Activated CD4-positive, alpha-beta T cell treated with anti-CD3 and anti-CD28 coated beads, Interleukin-2, Interleukin-6, amounts not matched to agents 100 ng/mL and 50 ng/mL, durations not matched to agents 16 hours and 8 hours (primary cell): ENCODE data around the gene MAP4K3.
"Not testable (repeated sequence)": the region's sequence is repeated elsewhere in the genome, so short reads cannot be mapped to it uniquely, and the experiment has no call there.

Source experiments
- DNase-seq: peaks from one replicate; pipeline ENCODE4 v3.0.0-alpha.2; 2020

Gene MAP4K3

GRCh38 chr2:39300044-39300978 lies 136.8 kb downstream of the MAP4K3 start:
- no peak for DNase-seq

DNA sequence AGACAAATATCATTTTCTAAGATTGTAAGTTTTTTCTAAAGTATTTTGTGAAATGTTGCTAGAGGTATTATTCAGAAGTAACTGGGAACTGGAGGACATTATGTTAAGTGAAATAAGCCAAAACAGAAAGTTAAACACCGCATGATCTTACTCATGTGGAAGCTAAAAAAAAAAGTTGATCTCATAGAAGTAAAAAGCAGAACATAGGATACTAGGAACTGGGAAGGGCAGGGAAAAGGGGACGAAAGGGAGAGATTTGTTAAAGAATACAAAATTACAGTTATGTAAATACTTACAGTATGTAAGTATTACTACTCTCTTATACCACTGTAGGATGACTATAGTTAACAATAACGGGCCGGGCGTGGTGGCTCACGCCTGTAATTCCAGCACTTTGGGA lies 146.7 kb downstream of the MAP4K3 start:
- no peak for DNase-seq

- DNase-seq = no peak
Observed at GRCh38 chr2:39289609-39290008, 147.5 kb downstream of the MAP4K3 start.

DNA sequence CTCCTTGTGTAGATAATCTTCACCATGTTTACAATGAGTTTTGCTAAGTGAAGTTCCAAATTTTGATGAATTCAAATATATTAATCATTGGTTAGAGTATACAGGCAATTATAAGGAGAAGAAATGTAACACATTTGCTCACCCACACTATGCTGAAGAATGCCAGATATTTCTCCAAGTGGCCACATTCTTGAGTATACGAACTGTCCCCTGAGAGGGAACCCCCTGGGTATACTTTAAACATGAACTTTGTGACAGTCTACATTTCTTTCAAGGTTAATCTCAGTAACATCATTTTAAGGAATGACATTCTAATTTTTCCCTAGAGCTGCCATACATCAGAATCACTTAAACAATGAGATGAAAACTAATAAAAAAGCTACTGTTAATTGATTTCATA lies 153.5 kb downstream of the MAP4K3 start:
- DNase-seq = no peak

GRCh38 chr2:39281391-39281790 lies 155.7 kb downstream of the MAP4K3 start:
- DNase-seq = no peak

- DNase-seq = no peak
Observed at GRCh38 chr2:39275016-39275415, 162.1 kb downstream of the MAP4K3 start.

GRCh38 chr2:39269941-39270340 lies 167.1 kb downstream of the MAP4K3 start:
- DNase-seq = no peak

DNA sequence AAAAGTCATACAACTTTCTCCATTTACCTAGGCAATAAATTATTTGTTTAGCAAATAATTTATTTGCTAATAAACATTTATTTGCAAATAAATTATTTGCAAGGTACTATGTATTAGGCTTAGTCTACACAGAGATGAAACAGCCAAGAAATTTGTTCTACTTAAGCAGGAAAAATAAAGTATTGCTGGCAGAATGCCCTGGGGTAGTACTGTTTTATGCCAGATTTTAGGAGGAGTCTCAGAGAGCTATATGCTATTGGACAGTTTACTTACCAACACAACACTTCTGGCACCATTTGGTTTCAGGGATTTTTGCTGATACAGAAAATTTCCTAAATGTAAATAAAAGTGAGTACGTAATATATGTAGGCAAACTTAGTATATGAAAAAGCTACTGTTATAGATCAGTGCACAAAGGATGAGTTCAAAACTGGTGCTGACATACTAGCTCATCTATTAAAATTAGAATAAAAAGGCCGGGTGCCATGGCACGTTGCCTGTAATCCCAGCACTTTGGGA lies 170.1 kb downstream of the MAP4K3 start:
- DNase-seq = no peak

DNA sequence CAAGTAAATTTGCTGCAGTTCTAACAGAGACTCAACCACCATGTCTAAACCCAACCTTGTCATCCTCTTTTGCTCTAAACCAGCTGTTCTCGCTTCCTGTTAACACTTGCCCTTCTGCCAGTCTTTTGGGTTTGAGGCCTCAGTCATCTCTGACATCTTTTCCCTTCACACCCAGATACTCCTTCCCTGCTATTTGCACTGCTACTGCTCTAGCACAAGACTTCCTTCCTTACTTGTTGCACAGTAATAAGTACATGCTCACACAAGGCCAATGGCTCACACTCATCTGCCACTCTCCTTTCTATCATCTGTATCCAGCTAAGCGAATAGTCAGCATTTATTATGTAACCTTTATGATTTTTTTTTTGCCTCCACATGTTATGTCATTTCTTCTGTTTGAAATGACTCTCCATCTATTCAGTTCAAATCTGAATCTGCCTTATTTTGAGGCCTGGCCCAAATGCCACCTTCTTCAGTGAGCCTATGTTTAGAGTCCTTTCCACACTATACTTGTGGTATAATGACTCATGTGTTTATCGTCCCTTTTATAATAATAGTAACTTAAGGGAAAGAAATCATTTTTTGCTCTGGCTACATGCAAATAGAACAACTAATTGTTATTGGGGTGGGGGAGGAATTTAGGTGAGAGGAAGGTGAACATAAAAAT lies 170.8 kb downstream of the MAP4K3 start:
- peak; percentile 73 for DNase-seq

DNA sequence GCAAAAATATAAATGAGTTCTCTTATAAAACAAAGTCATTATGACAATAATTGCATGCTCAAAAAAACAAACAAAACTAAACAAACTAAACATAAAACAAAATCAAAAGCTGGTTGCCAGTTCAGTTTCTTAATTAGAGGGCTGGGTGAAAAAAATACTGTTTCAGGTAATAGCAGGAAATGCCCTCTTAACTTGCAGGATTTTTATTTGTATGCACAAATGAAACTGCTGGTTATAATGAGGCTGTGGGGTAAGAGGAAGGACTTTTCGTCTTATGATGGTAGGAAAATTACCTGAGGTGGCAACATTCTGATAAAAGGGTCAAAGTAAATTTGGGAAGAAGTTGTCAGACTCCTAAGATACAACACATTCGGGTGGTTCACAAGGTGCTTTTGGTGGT lies 171.8 kb downstream of the MAP4K3 start:
- no peak for DNase-seq

DNA sequence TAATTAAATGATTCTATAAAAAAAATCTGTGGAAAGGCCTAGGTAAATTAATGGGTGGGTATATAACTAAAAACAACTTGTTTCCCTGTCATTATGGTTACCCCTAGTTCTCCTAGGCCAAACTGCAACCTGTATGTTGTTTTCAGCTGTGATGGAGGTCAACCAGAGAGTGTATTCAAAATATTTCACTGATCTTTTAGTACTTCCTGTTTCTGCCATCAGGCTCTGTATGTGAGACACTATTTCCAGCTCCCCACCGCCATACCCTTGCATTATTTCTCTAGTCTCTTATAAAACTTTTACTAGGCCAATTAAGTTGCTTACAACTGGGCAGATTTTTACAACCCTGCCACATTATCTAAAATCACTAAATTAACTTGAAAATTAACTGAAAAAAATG lies 172.4 kb downstream of the MAP4K3 start:
- no peak for DNase-seq

DNA sequence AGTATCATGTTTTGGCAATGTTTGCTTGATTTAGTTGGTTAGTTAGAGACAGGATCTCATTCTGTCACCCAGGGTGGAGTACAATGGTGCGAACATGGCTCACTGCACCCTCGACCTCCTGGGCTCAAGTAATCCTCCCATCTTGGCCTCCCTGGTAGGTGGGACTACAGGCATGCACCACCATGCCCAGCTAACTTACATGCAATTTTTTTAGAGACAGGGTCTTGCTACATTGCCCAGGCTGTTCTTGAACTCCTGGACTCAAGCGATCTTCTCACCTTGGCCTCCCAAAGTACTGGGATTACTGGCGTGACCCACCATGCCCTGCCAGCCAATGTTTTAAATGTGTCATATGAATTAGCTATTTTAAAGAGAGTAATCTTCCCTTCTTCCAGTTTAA lies 177.0 kb downstream of the MAP4K3 start:
- DNase-seq = no peak

DNA sequence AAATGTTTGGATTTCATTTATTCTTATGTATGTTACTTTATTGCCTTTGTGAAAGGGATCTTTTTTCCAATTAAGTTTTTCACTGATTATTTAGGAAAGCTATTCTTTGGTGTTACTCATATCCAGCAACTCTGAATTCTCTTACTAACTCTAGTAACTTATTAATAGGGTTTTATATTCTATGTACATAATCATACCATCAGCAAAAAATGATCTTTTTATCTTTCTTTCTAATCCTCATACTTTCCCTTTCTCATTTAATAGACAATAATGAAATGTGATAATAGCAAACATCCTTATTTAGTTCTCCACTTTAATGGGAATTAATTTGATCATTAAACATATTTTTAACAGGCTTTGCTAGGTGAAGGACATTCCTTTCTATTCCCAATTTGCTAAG lies 181.0 kb downstream of the MAP4K3 start:
- no peak for DNase-seq

GRCh38 chr2:39252888-39253518 lies 184.1 kb downstream of the MAP4K3 start:
- DNase-seq = no peak

DNA sequence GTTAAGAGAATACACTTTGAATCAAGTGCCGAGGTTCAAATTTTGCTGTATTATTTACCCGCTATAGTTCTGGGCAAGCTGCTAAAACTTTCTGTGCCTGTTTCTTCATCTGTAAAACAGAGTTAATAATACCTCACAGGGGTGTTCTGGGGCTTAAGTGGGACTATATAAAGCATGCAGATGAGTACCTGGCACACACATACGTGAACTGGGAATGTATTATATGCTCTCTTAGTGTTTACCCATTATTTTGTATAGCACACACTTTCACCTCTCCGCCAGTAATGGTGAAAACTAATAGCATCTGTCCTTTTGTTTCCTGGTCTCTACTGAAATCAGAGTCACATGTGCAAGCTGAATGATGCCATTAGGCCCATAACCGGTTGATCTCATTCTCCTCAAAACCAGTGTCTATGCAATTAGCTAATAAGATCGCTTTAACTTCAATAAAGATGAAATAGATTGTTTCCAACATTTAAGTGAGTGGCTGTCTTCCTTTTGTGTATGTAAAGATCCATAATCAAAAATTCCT lies 189.5 kb downstream of the MAP4K3 start:
- no peak for DNase-seq

DNA sequence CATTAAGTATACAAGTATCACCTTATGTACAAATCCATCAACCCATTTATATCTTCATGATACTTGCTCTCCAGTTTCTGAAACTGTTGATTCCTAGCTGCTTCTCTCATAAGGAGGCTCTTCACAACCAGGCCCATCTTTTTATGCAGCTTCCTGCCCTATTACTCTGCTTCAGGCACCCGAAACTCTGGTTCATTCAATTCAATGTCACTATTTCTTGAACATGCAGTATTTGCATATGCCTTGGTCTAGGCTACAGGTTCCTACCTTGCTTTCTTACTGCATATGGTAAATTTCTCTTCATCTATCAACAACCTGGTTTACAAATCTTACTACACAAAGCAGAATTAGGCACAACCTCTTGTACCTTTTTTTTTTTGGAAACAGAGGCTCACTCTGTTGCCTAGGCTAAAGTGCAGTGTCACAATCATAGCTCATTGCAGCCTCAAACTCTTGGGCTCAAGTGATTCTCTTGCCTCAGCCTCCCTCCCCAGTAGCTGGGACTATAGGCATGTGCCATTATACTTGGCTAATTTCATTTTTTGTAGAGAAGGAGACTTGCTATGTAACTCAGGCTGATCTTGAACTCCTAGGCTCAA lies 190.6 kb downstream of the MAP4K3 start:
- DNase-seq = no peak

- DNase-seq = peak; percentile 27
Observed at GRCh38 chr2:39244963-39245625, 192.0 kb downstream of the MAP4K3 start.

DNA sequence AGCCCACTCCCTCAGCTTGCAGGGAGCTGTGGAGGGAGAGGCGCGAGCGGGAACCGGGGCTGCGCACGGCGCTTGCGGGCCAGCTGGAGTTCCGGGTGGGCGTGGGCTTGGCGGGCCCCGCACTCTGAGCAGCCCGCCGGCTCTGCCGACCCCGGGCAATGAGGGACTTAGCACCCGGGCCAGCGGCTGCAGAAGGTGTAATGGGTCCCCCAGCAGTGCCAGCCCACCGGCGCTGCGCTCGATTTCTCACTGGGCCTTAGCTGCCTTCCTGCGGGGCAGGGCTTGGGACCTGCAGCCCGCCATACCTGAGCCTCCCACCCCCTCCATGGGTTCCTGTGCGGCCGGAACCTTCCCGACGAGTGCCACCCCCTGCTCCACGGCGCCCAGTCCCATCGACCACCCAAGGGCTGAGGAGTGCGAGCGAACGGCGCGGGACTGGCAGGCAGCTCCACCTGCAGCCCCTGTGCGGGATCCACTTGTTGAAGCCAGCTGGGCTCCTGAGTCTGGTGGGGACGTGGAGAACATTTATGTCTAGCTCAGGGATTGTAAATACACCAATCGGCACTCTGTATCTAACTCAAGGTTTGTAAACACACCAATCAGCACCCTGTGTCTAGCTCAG lies 192.7 kb downstream of the MAP4K3 start:
- DNase-seq = not testable (repeated sequence)

GRCh38 chr2:39243469-39244123 lies 193.5 kb downstream of the MAP4K3 start, which contains the start of gene CDKL4:
CDKL4 (minus strand) TSS chr2:39243970.
- peak; percentile 36 for DNase-seq

- DNase-seq = no peak
Observed at GRCh38 chr2:39241588-39241987, 195.5 kb downstream of the MAP4K3 start.

DNA sequence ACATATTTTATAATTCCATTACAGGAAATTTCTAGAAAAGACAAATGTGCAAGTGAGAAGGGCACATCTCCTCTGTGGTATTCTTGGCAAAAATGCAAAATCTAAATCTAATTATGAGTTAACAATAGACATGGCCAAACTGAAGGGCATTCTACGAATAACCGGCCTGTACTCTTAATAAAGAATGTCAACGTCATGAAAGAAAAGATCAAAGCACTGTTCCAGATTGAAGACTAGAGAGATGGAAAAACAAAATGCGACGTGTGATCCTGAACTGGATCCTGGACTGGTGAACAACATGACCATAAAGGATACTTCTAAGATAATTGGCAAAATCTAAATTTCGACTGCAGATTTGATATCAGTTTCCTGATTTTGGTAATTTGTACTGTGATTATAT lies 196.3 kb downstream of the MAP4K3 start:
- no peak for DNase-seq
